SK-N-SH treated with all-trans-retinoic acid at 6 μM for 48 hours (cell line): ENCODE measurements around the gene CLPSL2.

Experiments used
- BACH2 ChIP-seq: fragments of 250-450 bp; sonication (Bioruptor Pico); IDR thresholded peaks from 2 replicates; pipeline ENCODE4 v1.9.0; 2021; ENCODE audit warnings: mild to moderate bottlenecking, borderline replicate concordance
- CSDC2 ChIP-seq: fragments of 250-450 bp; sonication (Bioruptor Pico); IDR thresholded peaks from 2 replicates; pipeline ENCODE4 v1.5.0; 2020; ENCODE audit warnings: mild to moderate bottlenecking, moderate library complexity
- ESRRG ChIP-seq: fragments of 250-450 bp; sonication (Bioruptor Pico); IDR thresholded peaks from 2 replicates; pipeline ENCODE4 v1.6.1; 2021; ENCODE audit warnings: mild to moderate bottlenecking
- ZNF70 ChIP-seq: fragments of 450-650 bp; formaldehyde crosslinking; IDR thresholded peaks from 2 replicates; pipeline ENCODE4 v1.5.0; 2020; ENCODE audit warnings: mild to moderate bottlenecking, moderate library complexity
- TF ChIP-seq, protein P1 (sequence below): fragments of 250-450 bp; sonication (Bioruptor Pico); IDR thresholded peaks from 2 replicates; pipeline ENCODE4 v1.8.0; 2021; ENCODE audit warnings: low read depth, mild to moderate bottlenecking, moderate library complexity, borderline replicate concordance
- TF ChIP-seq, protein P2 (sequence below): fragments of 250-450 bp; sonication (Bioruptor Pico); IDR thresholded peaks from 2 replicates; pipeline ENCODE4 v1.5.0; 2020; ENCODE audit warnings: mild to moderate bottlenecking, moderate library complexity

DNA sequence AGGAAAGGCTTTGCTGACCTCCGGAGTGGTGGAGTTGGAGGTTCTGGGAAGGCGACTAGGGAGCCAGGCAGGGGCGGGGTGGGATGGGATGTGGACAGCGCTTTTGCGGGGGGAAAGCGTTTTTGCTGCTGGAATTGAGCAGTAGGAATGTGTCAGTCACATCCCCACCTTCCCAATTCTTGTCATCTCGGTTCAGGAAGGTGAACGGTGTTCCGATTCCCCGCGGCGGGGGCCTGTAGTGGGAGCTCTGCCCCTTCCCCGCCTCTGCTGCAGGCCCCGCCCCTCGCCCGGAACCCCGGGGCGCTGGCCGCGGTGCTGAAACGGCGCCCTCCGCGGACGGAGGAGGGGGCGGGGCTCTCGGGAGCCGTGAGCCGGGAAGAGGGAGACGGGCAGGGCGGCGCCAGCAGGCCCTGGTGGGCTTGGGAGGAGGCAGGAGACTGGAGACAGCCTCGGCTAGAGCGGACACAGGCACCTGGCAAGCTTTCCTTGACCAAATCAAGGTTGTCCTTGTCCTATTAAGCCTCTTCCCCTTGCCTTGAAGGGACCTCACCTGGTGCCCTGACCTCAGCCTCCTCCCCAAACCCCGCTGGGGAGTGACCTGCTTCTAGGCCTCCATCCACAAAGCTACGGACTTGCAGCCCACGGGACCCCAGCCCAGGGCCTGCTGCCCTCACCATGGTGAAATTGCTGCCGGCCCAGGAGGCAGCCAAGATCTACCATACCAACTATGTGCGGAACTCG, 28.8 kb downstream of the CLPSL2 start, which contains the start of gene LHFPL5:
- TF ChIP-seq, protein P1, sequence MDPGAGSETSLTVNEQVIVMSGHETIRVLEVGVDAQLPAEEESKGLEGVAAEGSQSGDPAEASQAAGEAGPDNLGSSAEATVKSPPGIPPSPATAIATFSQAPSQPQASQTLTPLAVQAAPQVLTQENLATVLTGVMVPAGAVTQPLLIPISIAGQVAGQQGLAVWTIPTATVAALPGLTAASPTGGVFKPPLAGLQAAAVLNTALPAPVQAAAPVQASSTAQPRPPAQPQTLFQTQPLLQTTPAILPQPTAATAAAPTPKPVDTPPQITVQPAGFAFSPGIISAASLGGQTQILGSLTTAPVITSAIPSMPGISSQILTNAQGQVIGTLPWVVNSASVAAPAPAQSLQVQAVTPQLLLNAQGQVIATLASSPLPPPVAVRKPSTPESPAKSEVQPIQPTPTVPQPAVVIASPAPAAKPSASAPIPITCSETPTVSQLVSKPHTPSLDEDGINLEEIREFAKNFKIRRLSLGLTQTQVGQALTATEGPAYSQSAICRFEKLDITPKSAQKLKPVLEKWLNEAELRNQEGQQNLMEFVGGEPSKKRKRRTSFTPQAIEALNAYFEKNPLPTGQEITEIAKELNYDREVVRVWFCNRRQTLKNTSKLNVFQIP (CRISPR knock-in tag): no peak
- TF ChIP-seq BACH2 (CRISPR knock-in tag) (no peak), ESRRG (CRISPR knock-in tag) (no peak), CSDC2 (CRISPR knock-in tag) (peak; percentile 80; the same call in 1 of the 2 replicates), ZNF70 (no peak)
- TF ChIP-seq, protein P2, sequence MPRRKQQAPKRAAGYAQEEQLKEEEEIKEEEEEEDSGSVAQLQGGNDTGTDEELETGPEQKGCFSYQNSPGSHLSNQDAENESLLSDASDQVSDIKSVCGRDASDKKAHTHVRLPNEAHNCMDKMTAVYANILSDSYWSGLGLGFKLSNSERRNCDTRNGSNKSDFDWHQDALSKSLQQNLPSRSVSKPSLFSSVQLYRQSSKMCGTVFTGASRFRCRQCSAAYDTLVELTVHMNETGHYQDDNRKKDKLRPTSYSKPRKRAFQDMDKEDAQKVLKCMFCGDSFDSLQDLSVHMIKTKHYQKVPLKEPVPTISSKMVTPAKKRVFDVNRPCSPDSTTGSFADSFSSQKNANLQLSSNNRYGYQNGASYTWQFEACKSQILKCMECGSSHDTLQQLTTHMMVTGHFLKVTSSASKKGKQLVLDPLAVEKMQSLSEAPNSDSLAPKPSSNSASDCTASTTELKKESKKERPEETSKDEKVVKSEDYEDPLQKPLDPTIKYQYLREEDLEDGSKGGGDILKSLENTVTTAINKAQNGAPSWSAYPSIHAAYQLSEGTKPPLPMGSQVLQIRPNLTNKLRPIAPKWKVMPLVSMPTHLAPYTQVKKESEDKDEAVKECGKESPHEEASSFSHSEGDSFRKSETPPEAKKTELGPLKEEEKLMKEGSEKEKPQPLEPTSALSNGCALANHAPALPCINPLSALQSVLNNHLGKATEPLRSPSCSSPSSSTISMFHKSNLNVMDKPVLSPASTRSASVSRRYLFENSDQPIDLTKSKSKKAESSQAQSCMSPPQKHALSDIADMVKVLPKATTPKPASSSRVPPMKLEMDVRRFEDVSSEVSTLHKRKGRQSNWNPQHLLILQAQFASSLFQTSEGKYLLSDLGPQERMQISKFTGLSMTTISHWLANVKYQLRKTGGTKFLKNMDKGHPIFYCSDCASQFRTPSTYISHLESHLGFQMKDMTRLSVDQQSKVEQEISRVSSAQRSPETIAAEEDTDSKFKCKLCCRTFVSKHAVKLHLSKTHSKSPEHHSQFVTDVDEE: no peak
